Thyroid gland (tissue), 4 donors: Measurements from ENCODE around the gene GRAMD4.

Source experiments
- CTCF ChIP-seq, 6 experiments: fragments of 200-600 bp in 3 of 6; fragments of 450-650 bp in 3 of 6; sonication (generic) in 3 of 6; IDR thresholded peaks; one replicate each; pipeline ENCODE4 v1.5.1; 2016 to 2019; ENCODE audit warnings: antibody characterized with exemption in 6 of 6, mild to moderate bottlenecking in 2 of 6, inconsistent platforms in 1 of 6, moderate library complexity in 1 of 6
- POLR2A ChIP-seq, 2 donors: fragments of 450-650 bp; IDR thresholded peaks; one replicate each; pipeline ENCODE4 v1.6.1; 2017; ENCODE audit warnings: antibody characterized with exemption in 2 of 2, mild to moderate bottlenecking in 2 of 2, moderate library complexity in 1 of 2

- no peak for TF ChIP-seq CTCF (IDR thresholded peaks at IDR 0.05)
- no peak for TF ChIP-seq POLR2A (IDR thresholded peaks at IDR 0.05)
Observed at GRCh38 chr22:46674367-46674781, 54.2 kb downstream of the GRAMD4 start.
